Calu3 (cell line): ENCODE measurements around the gene CNPY4. TPM values are rescaled to one million over a fixed set of nuclear protein-coding genes. Genes with fewer than 3 reads are reported as not detected.

ENCODE experiments used
- BruUV-seq: library from RNA; stranded (reverse); fragments of 400-500 nt; replicated peaks from 2 replicates; lab custom pipeline; 2021; lab: Mats Ljungman, UMichigan
- CTCF ChIA-PET: fragments of 300-600 bp; sonication (Branson Sonifier 250); formaldehyde crosslinking; loops from one replicate; lab custom pipeline; 2022; ENCODE audit warnings: antibody characterized with exemption; lab: Charles Lee
- DNase-seq: peaks from one replicate; pipeline ENCODE4 v3.0.0; 2022
- H3K27ac Mint-ChIP-seq: one replicate; pipeline ENCODE4 v1.8.0; 2022; ENCODE audit warnings: mixed read lengths; ENCODE audit not compliant: unreplicated experiment
- H3K27me3 Mint-ChIP-seq: one replicate; pipeline ENCODE4 v1.8.0; 2022; ENCODE audit warnings: mixed read lengths; ENCODE audit not compliant: unreplicated experiment
- H3K36me3 Mint-ChIP-seq: one replicate; pipeline ENCODE4 v1.8.0; 2022; ENCODE audit warnings: mild to moderate bottlenecking, moderate library complexity, mixed read lengths; ENCODE audit not compliant: insufficient read depth, unreplicated experiment
- H3K4me1 Mint-ChIP-seq: one replicate; pipeline ENCODE4 v1.8.0; 2022; ENCODE audit warnings: mild to moderate bottlenecking, low read depth, mixed read lengths; ENCODE audit not compliant: unreplicated experiment
- H3K4me3 Mint-ChIP-seq: one replicate; pipeline ENCODE4 v1.8.0; 2022; ENCODE audit warnings: mild to moderate bottlenecking, low read depth, moderate library complexity, mixed read lengths; ENCODE audit not compliant: unreplicated experiment
- H3K9me3 Mint-ChIP-seq: one replicate; pipeline ENCODE4 v1.8.0; 2022; ENCODE audit warnings: low read depth, mixed read lengths; ENCODE audit not compliant: unreplicated experiment
- CTCF ChIP-seq: fragments of 200-600 bp; IDR thresholded peaks from one replicate; pipeline ENCODE4 v1.8.0; 2022; ENCODE audit warnings: antibody characterized with exemption; ENCODE audit not compliant: unreplicated experiment
- intact Hi-C: fragments of 100-400 bp; cut with micrococcal nuclease; formaldehyde crosslinking; loops from one replicate; pipeline ENCODE4 v1.10.0; 2022; ENCODE audit not compliant: unreplicated experiment
- total RNA-seq: library from RNA; stranded (reverse); gene quantifications from 2 replicates; pipeline ENCODE4 v1.2.3, GENCODE V29; 2022

CNPY4 gene
- total RNA-seq, 1 experiment from 2014 or later, result 5.9 TPM

GRCh38 chr7:100115026-100115425 is 4.4 kb upstream of the CNPY4 start:
- BruUV-seq, result no TSS peak
- no peaks in the 10 kb centered on the region for H3K9me3 Mint-ChIP-seq
- TF ChIP-seq CTCF, result no peak
- DNase-seq, result no peak
- H3K36me3 Mint-ChIP-seq, result peaks cover 25% of the 10 kb centered on the region
- CTCF ChIA-PET, result no interaction called here
- peaks cover under 1% of the 10 kb centered on the region for H3K4me1 Mint-ChIP-seq
- no peak overlapping the region for H3K27ac Mint-ChIP-seq
- no peaks in the 10 kb centered on the region for H3K27me3 Mint-ChIP-seq
- H3K4me3 Mint-ChIP-seq, result no peak overlapping the region
- intact Hi-C loops, result no loop called here

- Mint-ChIP-seq H3K27ac (peak overlapping the region; percentile 90), H3K4me3 (peak overlapping the region; percentile 96), H3K27me3 (no peaks in the 10 kb centered on the region), H3K4me1 (peaks cover 8% of the 10 kb centered on the region), H3K36me3 (peaks cover 20% of the 10 kb centered on the region), H3K9me3 (no peaks in the 10 kb centered on the region)
- CTCF ChIA-PET, result interaction anchor here (0.7 kb wide), 1 partner anchor 256 kb away, joined by 3 read pairs; no protein-coding TSS in a partner anchor
- no peak for DNase-seq
- intact Hi-C loops, result no loop called here
- TF ChIP-seq CTCF, result no peak
- TSS peak; percentile 57 for BruUV-seq
Observed at GRCh38 chr7:100118388-100119071, 904 bp upstream of the CNPY4 start.

- TF ChIP-seq CTCF, result no peak
- peaks cover 8% of the 10 kb centered on the region for H3K4me1 Mint-ChIP-seq
- peaks cover 20% of the 10 kb centered on the region for H3K36me3 Mint-ChIP-seq
- no peak overlapping the region for H3K27ac Mint-ChIP-seq
- no peaks in the 10 kb centered on the region for H3K9me3 Mint-ChIP-seq
- H3K4me3 Mint-ChIP-seq, result peak overlapping the region; percentile 96
- intact Hi-C loops, result no loop called here
- no peaks in the 10 kb centered on the region for H3K27me3 Mint-ChIP-seq
- peak; percentile 37 for DNase-seq
- CTCF ChIA-PET, result interaction anchor here (0.6 kb wide), 1 partner anchor 38 kb away, joined by 3 read pairs; no protein-coding TSS in a partner anchor
- BruUV-seq, result no TSS peak
Observed at GRCh38 chr7:100119970-100120732, 717 bp downstream of the CNPY4 start.

GRCh38 chr7:100120733-100121036 is 1.3 kb downstream of the CNPY4 start:
- H3K9me3 Mint-ChIP-seq, result no peaks in the 10 kb centered on the region
- no peaks in the 10 kb centered on the region for H3K27me3 Mint-ChIP-seq
- H3K4me3 Mint-ChIP-seq, result peak overlapping the region; percentile 96
- BruUV-seq, result no TSS peak
- no peak for TF ChIP-seq CTCF
- no peak for DNase-seq
- H3K27ac Mint-ChIP-seq, result no peak overlapping the region
- CTCF ChIA-PET, result no interaction called here
- peaks cover 24% of the 10 kb centered on the region for H3K36me3 Mint-ChIP-seq
- peaks cover 8% of the 10 kb centered on the region for H3K4me1 Mint-ChIP-seq
- intact Hi-C loops, result no loop called here
